ENCODE measurements around the gene FBLL1.

DNA sequence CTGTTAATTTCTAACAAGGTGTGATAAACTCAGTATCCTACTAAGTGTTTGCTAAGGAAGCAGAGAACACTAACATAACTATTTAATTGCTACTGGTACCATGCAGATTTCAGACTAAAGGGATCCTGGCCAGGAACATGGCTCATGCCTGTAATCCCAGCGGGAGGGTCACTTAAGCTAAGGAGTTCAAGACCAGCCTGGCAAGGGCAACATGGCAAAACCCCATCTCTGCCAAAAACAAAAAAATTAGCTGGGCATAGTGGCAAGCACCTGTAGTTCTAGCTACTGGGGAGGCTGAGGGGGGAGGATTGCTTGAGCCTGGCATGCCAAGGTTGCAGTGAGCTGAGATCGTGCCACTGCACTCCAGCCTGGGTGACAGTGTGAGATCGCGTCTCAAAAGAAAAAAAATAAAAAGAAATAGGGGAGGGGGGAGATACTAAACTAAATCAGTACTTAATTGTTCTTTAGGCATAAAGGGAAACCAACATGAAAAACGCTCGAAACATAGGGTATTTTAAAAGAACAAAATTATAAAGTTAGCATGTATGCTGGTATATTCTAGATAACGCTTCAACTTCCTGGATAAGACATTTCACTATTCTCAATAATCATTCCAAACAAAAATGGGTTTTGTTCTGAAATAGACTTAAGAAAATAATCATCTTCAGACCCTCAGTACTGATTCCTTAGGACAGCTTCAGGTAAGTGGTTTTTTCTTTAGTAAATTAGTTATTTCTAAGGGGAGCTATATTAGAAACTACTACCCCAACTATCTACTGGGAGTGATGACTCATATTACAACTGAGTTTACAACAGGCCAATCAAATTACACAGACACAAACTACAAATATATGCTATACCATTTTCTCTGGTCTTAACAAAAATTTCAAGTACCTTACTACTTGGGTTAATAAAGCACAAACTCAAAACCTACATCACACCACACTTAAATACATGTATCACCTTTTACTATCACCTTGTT, 46.6 kb downstream of the FBLL1 start:
- TF ChIP-seq SIN3A (IDR thresholded peaks at IDR 0.05; ENCODE audit: borderline replicate concordance, insufficient read depth, low read length), result no peak
- TF ChIP-seq POLR2AphosphoS5 (IDR thresholded peaks at IDR 0.05; ENCODE audit: low read depth, low read length), result no peak
- TF ChIP-seq, protein P1, sequence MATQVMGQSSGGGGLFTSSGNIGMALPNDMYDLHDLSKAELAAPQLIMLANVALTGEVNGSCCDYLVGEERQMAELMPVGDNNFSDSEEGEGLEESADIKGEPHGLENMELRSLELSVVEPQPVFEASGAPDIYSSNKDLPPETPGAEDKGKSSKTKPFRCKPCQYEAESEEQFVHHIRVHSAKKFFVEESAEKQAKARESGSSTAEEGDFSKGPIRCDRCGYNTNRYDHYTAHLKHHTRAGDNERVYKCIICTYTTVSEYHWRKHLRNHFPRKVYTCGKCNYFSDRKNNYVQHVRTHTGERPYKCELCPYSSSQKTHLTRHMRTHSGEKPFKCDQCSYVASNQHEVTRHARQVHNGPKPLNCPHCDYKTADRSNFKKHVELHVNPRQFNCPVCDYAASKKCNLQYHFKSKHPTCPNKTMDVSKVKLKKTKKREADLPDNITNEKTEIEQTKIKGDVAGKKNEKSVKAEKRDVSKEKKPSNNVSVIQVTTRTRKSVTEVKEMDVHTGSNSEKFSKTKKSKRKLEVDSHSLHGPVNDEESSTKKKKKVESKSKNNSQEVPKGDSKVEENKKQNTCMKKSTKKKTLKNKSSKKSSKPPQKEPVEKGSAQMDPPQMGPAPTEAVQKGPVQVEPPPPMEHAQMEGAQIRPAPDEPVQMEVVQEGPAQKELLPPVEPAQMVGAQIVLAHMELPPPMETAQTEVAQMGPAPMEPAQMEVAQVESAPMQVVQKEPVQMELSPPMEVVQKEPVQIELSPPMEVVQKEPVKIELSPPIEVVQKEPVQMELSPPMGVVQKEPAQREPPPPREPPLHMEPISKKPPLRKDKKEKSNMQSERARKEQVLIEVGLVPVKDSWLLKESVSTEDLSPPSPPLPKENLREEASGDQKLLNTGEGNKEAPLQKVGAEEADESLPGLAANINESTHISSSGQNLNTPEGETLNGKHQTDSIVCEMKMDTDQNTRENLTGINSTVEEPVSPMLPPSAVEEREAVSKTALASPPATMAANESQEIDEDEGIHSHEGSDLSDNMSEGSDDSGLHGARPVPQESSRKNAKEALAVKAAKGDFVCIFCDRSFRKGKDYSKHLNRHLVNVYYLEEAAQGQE (IDR thresholded peaks at IDR 0.05; ENCODE audit: insufficient read depth in 1 of 2, low read depth in 2 of 2, low read length in 2 of 2), result no peak
- TF ChIP-seq TAF1 (IDR thresholded peaks at IDR 0.05; ENCODE audit: borderline replicate concordance, insufficient read depth, low read length), result no peak
- TF ChIP-seq FOXP2 (optimal IDR thresholded peaks at IDR 0.05; ENCODE audit: borderline replicate concordance, extremely low read depth, extremely low read length, insufficient read depth), result no peak
